Fibroblast of villous mesenchyme (primary cell): ENCODE results near the gene KLHDC8A. TPM values are rescaled to one million over a fixed set of nuclear protein-coding genes. Genes with fewer than 3 reads are reported as not detected.

ENCODE experiments used
- DNase-seq: peaks from one replicate; pipeline ENCODE4 v3.0.0-alpha.2; 2010; ENCODE audit warnings: low read depth
- H3K4me3 ChIP-seq: 2 replicates; pipeline ENCODE4 v1.5.1; 2011; ENCODE audit warnings: low read depth, mild to moderate bottlenecking, low read length
- total RNA-seq: library from RNA; depleted of rRNA; stranded (reverse); fragments of >200 nt; gene quantifications from 2 replicates; pipeline ENCODE4 v1.2.3, GENCODE V29; 2012
- TF ChIP-seq, protein P1 (sequence below): IDR thresholded peaks from 2 replicates; pipeline ENCODE4 v1.5.1; 2012; ENCODE audit warnings: low read depth, mild to moderate bottlenecking, low read length; ENCODE audit not compliant: insufficient read depth

The KLHDC8A gene
- total RNA-seq, 1 donor, result not detected

DNA sequence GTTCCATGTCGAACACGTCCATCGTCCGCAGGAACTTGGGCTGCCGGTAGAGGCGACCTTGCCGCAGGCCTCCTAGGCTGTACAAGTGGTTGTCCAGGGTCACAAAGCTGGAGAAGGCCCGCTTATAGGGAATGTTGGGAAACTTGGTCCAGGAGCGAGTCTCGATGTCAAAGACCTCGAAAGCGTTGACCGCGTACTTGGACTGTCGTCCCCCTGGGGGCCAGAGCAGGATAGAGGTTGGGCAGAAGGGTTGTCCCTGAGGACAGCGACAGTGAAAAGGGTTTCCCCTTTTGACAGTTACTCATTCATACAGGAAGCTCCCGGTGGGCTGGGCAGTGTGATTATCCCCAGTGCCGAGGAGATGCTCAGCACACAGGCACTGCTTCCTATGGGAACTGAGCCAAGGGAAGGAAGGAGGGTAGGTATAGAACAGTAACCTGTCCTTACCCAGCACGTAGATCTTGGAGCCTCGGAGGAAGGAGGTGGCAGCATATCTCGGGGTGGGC lies 17.5 kb downstream of the KLHDC8A start:
- no peak overlapping the region for H3K4me3 ChIP-seq
- no peak for DNase-seq
- TF ChIP-seq, protein P1, sequence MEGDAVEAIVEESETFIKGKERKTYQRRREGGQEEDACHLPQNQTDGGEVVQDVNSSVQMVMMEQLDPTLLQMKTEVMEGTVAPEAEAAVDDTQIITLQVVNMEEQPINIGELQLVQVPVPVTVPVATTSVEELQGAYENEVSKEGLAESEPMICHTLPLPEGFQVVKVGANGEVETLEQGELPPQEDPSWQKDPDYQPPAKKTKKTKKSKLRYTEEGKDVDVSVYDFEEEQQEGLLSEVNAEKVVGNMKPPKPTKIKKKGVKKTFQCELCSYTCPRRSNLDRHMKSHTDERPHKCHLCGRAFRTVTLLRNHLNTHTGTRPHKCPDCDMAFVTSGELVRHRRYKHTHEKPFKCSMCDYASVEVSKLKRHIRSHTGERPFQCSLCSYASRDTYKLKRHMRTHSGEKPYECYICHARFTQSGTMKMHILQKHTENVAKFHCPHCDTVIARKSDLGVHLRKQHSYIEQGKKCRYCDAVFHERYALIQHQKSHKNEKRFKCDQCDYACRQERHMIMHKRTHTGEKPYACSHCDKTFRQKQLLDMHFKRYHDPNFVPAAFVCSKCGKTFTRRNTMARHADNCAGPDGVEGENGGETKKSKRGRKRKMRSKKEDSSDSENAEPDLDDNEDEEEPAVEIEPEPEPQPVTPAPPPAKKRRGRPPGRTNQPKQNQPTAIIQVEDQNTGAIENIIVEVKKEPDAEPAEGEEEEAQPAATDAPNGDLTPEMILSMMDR, result no peak

DNA sequence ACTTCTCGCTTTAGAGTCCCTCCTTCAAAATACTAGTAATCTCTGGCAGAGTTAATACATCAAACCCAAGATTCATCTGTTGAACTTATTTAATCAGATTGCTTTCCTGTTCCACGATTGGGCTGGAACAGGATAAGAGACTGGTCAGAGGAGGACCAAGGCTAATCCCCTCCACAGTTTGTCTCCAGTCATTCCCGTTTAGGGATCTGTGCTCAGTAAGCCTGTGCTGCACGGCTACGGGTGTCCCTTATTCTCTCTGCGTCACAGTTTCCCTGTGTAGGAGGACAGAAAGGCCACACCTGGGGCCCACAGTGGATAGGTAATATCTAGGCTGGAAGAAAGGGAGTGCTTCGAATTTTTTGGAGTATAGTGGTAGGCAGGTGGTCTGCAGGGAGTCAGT lies 18.7 kb downstream of the KLHDC8A start:
- no peak overlapping the region for H3K4me3 ChIP-seq
- DNase-seq, result no peak
- TF ChIP-seq, protein P1, result no peak

DNA sequence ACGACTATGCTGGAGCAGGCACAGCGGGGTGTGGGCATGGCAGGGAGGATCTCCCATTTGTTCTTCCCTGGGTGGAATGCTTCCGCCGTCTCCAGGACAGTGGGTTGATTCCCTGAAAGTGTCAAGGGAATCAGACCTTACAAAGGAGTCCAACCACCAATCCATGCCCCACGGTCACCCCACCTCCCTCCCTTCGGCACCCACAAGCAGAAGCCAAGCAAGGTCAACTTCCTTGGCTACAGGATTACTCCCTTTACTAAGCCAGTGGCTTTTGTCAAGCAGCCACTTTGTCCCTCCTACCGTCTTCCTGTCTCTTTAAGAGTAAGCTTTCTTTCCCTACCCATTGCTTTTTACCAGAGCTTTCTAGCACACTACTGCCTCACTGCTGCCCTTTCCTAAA lies 19.2 kb downstream of the KLHDC8A start:
- TF ChIP-seq, protein P1, result no peak
- DNase-seq, result no peak
- no peak overlapping the region for H3K4me3 ChIP-seq

DNA sequence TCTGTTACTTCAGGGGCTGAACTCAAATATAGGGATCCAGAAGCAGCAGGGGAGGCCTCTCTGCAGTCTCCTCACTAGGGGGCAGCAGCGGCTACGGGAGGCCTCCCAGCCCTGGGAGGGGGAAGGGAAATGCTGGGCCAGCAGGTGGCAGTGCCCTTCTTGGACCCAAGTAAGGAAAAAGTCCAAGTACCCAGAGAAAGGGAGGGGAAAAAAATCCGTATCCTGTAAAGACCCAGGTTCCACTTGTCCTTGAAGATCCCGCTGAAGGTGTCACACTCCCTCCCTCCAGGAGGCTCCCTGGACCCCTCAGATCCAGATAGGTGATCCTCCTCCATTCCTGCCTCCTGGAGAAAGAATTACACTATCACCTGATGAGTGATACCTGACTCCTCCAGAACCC lies 21.0 kb downstream of the KLHDC8A start:
- TF ChIP-seq, protein P1, result peak; percentile 98
- no peak overlapping the region for H3K4me3 ChIP-seq
- DNase-seq, result peak; percentile 71

DNA sequence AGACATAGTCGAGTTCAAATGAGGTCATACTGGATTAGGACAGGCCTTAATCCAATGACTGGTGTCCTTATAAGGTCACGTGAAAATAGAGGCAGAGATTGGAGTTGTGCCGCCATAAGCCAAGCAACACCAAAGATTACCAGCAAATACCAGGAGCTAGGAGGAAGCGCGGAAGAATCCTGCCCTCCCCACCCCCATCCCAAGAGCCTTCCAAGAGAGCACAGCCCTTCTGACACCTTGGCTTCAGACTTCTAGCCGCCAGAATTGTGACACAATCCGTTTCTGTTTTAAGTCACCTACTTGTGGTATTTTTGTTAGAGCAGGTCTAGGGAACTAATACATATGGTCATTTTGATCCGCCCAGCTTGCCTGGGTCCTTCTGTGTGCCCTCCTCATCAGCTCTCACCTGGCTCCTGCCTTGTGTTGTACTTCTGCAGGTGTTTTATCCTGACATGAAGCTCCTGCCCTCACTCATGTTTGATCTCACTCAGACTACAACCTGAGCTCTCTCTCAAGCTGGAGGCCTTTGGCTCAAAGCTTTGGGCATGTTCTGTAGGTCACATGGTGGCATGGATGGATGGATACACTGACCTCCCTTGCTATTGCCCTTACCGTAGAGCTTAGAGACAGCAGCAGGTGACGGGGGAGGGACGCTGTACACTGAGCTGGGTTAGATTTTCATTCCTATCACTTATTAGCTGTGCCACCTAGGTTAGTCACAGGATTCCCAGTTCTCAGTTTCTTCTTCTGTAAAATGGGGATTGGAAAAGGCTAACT lies 24.5 kb downstream of the KLHDC8A start:
- H3K4me3 ChIP-seq, result no peak overlapping the region
- DNase-seq, result no peak
- TF ChIP-seq, protein P1, result no peak

DNA sequence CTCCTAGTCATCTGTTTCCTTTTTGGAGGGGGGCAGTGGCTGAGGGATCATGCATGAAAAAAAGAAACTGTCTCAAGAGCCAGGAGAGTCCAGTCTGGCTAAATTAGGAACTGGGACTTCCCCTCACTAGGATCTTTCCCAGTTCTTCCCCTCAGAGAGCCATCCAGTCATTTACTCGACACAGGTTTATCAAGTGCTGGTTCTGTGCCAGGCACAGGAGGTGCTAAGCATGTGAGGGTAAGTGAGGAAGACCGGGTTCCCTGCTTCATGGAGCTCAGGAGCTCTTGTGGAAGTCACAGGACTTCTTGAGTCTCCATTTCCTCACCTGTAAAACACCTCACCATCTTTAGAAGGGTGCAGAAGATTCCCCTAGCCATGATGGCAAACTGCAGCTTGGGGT lies 26.6 kb downstream of the KLHDC8A start:
- no peak for DNase-seq
- no peak overlapping the region for H3K4me3 ChIP-seq
- TF ChIP-seq, protein P1, result no peak
